Activated CD4-positive, alpha-beta T cell treated with anti-CD3 and anti-CD28 coated beads, Interleukin-2, amount 10 ng/mL, durations not matched to agents 7 days and 5 days (primary cell): ENCODE measurements around the gene KSR1. TPM values are rescaled to one million over a fixed set of nuclear protein-coding genes. Genes with fewer than 3 reads are reported as not detected.

Source experiments
- CTCF ChIA-PET: fragments of 350-600 bp; sonication (Branson Sonifier 250); formaldehyde crosslinking; loops from one replicate; lab custom pipeline; 2021; ENCODE audit warnings: antibody characterized with exemption; lab: Charles Lee
- POLR2A ChIA-PET: fragments of 350-600 bp; sonication (Branson Sonifier 250); formaldehyde crosslinking; loops from one replicate; lab custom pipeline; 2021; ENCODE audit warnings: antibody characterized with exemption; lab: Charles Lee
- DNase-seq: peaks from one replicate; pipeline ENCODE4 v3.0.0-alpha.2; 2020
- H3K27ac Mint-ChIP-seq: one replicate; pipeline ENCODE4 v1.8.0; 2021; ENCODE audit warnings: mild to moderate bottlenecking, moderate library complexity, mixed read lengths
- H3K27me3 Mint-ChIP-seq: one replicate; pipeline ENCODE4 v1.8.0; 2021; ENCODE audit warnings: mixed read lengths
- H3K36me3 Mint-ChIP-seq: one replicate; pipeline ENCODE4 v1.8.0; 2021; ENCODE audit warnings: low read depth, mixed read lengths
- H3K4me1 Mint-ChIP-seq: one replicate; pipeline ENCODE4 v1.8.0; 2021; ENCODE audit warnings: mixed read lengths
- H3K4me3 Mint-ChIP-seq: one replicate; pipeline ENCODE4 v1.8.0; 2021; ENCODE audit warnings: mild to moderate bottlenecking, moderate library complexity, mixed read lengths
- H3K9me3 Mint-ChIP-seq: one replicate; pipeline ENCODE4 v1.8.0; 2021; ENCODE audit warnings: mixed read lengths
- total RNA-seq, 2 experiments: library from RNA; stranded (reverse); gene quantifications; one replicate each; pipeline ENCODE4 v1.2.3, GENCODE V29; 2021

Gene KSR1
- total RNA-seq, 2 experiments from 2014 or later = 43.1 to 45.7 TPM

DNA sequence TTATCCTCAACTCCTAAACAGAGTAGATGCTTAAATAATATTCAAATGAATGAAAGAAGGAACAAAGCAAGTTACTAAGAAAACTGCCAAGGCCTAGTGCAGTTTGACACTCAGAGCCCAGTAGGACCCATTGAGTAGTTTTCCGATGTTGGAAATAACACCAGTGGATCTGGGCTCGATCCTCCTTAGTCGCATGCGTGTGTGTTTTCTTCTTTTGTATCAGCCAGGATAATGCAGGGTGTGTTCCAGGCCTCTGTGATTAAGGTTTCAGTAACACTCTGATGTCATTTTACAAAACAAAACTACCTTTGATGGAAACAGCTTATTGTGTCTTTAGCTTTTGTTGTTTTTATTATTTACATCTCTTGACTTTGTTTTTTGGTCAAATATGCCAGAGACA lies 24.5 kb downstream of the KSR1 start:
- no peak for DNase-seq
- ChIA-PET CTCF (interaction anchor here (1.4 kb wide), 1 partner anchor 99 kb away, joined by 3 read pairs; no protein-coding TSS in a partner anchor), POLR2A (interaction anchor here (1.1 to 1.2 kb wide), 2 partner anchors 14 to 151 kb away, joined by 3 to 5 read pairs; no protein-coding TSS in a partner anchor)
- peak overlapping the region; percentile 86 for H3K27ac Mint-ChIP-seq
- H3K36me3 Mint-ChIP-seq = peaks cover 11% of the 10 kb centered on the region
- H3K27me3 Mint-ChIP-seq = no peaks in the 10 kb centered on the region
- no peak overlapping the region for H3K4me3 Mint-ChIP-seq
- H3K4me1 Mint-ChIP-seq = peaks cover 78% of the 10 kb centered on the region
- H3K9me3 Mint-ChIP-seq = no peaks in the 10 kb centered on the region

DNA sequence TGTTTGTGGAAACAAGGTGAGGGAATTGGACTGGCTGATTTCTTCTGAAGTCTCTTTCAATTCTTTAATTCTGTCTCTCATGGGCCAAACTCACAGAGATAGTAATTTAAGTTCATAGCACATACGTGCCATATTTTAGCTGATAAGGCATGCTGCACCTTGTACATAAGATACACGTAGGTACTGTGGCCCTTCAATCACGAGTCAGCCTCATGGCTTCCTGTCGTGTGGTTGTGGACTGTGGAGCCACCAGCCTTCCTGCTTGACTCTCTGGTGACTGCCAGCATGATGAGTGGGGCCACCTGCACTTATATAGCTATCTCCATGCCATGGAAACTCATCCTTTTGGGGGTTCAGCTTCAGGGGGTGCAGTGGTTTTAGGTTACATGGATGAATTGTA lies 25.1 kb downstream of the KSR1 start:
- peak; percentile 80 for DNase-seq
- no peaks in the 10 kb centered on the region for H3K9me3 Mint-ChIP-seq
- POLR2A ChIA-PET = interaction anchor here (1.1 to 1.2 kb wide), 2 partner anchors 15 to 150 kb away, joined by 3 to 5 read pairs; no protein-coding TSS in a partner anchor
- H3K36me3 Mint-ChIP-seq = peaks cover 11% of the 10 kb centered on the region
- CTCF ChIA-PET = interaction anchor here (1.2 to 2.6 kb wide), 3 partner anchors 9 to 99 kb away, joined by 3 to 13 read pairs (median 4); no protein-coding TSS in a partner anchor
- peak overlapping the region; percentile 86 for H3K27ac Mint-ChIP-seq
- H3K4me1 Mint-ChIP-seq = peaks cover 74% of the 10 kb centered on the region
- H3K27me3 Mint-ChIP-seq = no peaks in the 10 kb centered on the region
- no peak overlapping the region for H3K4me3 Mint-ChIP-seq

DNA sequence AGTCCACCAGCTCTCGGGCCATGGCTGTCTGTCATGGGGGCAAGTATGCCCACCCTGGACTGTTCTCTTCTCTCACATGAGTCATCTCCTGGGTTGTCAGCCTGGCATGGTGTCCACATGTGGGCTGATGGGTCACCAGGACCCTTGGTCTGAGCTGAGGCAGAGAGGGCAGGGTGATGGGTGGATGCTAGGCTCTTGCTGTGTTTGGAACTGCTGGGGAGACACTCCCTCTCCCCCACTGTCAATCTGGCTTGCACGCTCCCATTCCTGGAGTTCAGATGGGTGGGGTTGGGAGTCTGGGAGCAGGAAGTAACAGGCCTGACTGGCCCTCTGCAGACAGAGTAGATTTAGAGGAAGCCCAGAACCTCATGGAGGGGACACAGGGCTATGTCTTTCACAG lies 28.9 kb downstream of the KSR1 start:
- no peak for DNase-seq
- H3K27me3 Mint-ChIP-seq = no peaks in the 10 kb centered on the region
- peaks cover 48% of the 10 kb centered on the region for H3K4me1 Mint-ChIP-seq
- POLR2A ChIA-PET = no interaction called here
- no peak overlapping the region for H3K27ac Mint-ChIP-seq
- H3K9me3 Mint-ChIP-seq = no peaks in the 10 kb centered on the region
- CTCF ChIA-PET = no interaction called here
- H3K4me3 Mint-ChIP-seq = no peak overlapping the region
- H3K36me3 Mint-ChIP-seq = peaks cover 22% of the 10 kb centered on the region

DNA sequence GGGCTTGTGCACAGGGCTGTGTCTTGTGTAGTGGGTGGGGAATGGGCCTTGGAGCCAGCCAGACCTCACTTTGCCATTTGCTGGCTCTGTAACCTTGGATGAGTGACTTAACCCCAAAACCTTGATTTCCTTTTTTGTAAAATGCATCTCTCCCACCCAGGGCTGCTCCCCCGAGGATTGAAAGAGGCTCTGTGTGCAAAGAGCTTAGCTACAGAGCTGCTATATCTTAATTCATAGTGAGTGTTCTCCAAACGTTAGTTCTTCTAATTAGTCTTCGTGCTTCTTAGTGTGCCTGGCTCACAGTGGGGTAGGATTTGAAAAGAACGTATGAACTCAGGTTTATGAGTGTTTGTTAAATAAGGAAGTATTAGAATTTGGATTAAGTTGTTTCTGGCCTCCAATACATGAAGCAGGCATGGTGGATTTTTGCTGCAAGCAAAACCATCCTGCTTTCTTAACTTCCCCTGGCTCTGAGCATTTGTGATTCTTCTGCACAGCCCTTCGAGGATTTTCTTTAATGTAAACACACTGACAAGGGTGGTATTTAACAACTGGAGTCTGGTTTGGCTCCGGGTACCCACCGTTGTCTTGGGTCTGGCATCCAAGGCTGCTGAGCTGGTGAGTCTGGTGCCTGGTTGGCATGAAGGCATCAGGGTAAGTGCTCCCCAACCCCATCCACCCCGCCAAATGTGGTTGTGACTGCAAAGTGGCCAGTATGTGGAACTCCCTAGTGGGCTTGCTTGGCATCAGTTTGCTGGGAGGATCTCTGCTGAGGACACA lies 29.7 kb downstream of the KSR1 start:
- Mint-ChIP-seq H3K4me1 (peaks cover 40% of the 10 kb centered on the region), H3K4me3 (no peak overlapping the region), H3K27ac (no peak overlapping the region), H3K27me3 (no peaks in the 10 kb centered on the region), H3K36me3 (peaks cover 22% of the 10 kb centered on the region), H3K9me3 (no peaks in the 10 kb centered on the region)
- no peak for DNase-seq
- CTCF ChIA-PET = interaction anchor here (0.6 kb wide), 1 partner anchor 21 kb away, joined by 3 read pairs; no protein-coding TSS in a partner anchor
- POLR2A ChIA-PET = no interaction called here

DNA sequence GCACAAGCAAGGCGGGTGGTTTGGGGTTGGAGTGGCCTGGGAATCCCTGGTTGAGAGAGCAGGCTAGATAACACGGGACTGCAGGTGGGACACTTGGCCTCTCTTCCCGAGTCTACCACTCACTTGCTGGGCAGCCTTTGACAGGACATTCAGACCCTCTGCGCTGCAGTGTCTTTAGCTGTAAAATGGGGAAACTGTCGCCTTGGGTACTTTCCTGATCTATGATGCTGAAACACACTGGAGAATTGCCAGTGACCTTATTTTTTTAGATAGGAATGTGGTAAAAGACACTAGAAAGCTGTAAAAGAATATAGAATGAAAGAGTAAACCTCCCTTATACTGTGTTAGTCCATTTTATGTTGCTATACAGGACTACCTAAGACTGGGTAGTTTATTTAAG lies 30.5 kb downstream of the KSR1 start:
- H3K36me3 Mint-ChIP-seq = peaks cover 22% of the 10 kb centered on the region

DNA sequence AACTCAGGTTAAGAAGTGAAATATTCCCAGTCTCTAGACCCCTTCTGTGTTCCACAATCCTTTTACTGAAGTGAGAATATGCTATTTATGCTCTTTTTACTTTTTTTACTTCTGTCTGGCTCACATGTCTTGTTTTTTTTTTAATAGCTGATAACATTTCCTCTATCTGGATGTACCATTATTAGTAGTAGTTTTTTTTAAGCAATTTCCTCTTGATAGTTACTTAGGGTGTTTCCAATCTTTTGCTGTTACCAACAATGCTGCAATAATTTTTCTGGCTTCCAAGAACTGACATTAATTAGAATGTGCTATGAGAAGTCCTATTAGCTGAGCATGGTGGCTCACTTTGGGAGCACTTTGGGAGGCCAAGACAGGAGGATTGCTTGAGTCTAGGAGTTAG lies 32.0 kb downstream of the KSR1 start:
- H3K4me1 Mint-ChIP-seq = peaks cover 18% of the 10 kb centered on the region
- peaks cover 20% of the 10 kb centered on the region for H3K36me3 Mint-ChIP-seq
- no peak overlapping the region for H3K4me3 Mint-ChIP-seq
- no peak for DNase-seq
- no peaks in the 10 kb centered on the region for H3K27me3 Mint-ChIP-seq
- peak overlapping the region; percentile 51 for H3K27ac Mint-ChIP-seq
- ChIA-PET CTCF (no interaction called here), POLR2A (no interaction called here)
- no peaks in the 10 kb centered on the region for H3K9me3 Mint-ChIP-seq

More for the DNA sequence above, 30.5 kb downstream of the KSR1 start:
- H3K27ac Mint-ChIP-seq = no peak overlapping the region
- ChIA-PET POLR2A (no interaction called here), CTCF (interaction anchor here (0.6 kb wide), 1 partner anchor 22 kb away, joined by 3 read pairs; no protein-coding TSS in a partner anchor)
- peaks cover 32% of the 10 kb centered on the region for H3K4me1 Mint-ChIP-seq
- no peaks in the 10 kb centered on the region for H3K27me3 Mint-ChIP-seq
- DNase-seq = no peak
- no peak overlapping the region for H3K4me3 Mint-ChIP-seq
- no peaks in the 10 kb centered on the region for H3K9me3 Mint-ChIP-seq

DNA sequence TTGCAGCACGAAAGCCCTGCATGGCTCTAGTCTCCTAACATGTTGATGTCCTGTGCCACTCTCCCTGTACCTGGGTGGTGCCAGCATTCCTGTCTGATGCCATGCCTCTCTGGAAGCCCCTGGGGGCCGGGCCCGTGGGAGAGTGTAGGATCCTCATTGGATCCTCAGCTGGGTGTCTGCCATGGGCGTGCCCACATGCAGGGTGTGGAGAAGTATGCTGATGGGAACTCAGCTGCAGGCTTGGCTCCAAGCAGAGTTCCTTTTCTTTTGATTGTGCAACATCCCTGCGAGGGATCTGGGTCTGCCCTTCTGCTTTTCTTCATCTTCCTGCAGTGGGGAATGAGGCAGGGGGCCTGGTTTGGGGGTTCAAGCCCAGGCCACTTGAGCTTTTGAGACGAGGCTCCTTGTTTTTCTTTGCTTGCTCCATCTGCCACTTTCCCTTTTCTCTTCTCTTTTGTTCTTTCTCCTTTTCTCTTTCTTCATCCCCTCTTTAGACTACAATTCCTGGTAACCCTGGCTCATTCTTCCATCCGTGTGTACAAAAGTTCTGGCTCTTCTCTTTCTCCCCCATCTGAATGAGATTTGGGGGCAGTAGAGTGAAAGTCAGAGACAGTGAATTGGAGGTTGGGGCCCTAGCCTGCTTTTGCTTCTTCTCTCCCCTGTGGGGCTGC lies 32.9 kb downstream of the KSR1 start:
- no peak for DNase-seq
- H3K27ac Mint-ChIP-seq = no peak overlapping the region
- H3K4me3 Mint-ChIP-seq = no peak overlapping the region
- H3K9me3 Mint-ChIP-seq = no peaks in the 10 kb centered on the region
- POLR2A ChIA-PET = no interaction called here
- H3K27me3 Mint-ChIP-seq = no peaks in the 10 kb centered on the region
- CTCF ChIA-PET = no interaction called here
- H3K36me3 Mint-ChIP-seq = peaks cover 15% of the 10 kb centered on the region
- peaks cover 13% of the 10 kb centered on the region for H3K4me1 Mint-ChIP-seq

DNA sequence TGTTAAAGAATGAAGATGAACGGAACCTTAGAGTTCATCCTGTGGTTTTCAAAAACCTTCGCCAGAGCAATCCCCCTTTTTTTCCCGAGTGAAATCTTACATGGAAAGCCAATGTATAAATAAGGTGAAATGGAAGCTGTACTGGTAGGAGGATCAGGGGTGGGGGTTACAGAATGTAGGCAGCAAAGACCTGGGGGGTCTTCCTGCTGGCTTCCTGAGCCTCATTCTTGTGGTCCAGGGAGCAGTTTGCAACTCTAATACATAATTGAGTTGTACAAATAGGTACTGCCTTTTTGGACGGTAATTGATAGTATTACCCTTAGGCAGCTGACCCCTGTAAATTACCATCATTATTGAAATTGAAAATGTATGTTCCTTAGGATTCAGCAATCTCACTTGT lies 34.1 kb downstream of the KSR1 start:
- DNase-seq = no peak
- no peak overlapping the region for H3K27ac Mint-ChIP-seq
- H3K4me1 Mint-ChIP-seq = peaks cover 11% of the 10 kb centered on the region
- H3K9me3 Mint-ChIP-seq = no peaks in the 10 kb centered on the region
- peaks cover 14% of the 10 kb centered on the region for H3K36me3 Mint-ChIP-seq
- ChIA-PET CTCF (interaction anchor here (0.7 kb wide), 1 partner anchor 23 kb away, joined by 4 read pairs; no protein-coding TSS in a partner anchor), POLR2A (no interaction called here)
- H3K27me3 Mint-ChIP-seq = no peaks in the 10 kb centered on the region
- no peak overlapping the region for H3K4me3 Mint-ChIP-seq

DNA sequence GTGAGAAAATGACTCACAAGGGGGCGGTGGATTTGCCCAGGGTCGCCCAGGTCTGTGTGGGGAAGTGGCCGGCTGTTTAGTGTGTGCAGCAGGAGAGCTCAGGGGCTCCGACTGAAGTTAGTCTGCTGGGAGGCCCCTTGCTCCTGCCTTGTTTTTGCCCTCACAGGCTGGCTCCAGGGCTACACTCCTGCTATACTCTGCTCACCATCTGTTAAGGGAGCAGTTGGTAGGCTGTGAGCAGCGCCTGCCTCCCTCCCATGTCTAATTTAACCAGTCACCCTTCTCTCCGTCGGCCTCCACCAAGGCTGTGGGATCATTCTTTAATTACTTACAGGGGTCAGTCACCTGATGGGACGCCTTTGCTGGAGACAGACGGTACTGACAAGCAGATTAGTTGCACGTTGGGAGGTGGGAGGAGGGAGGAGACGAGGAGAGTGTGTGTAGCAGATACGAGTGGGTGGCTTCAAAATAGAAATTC lies 35.5 kb downstream of the KSR1 start:
- ChIA-PET POLR2A (no interaction called here), CTCF (no interaction called here)
- no peak overlapping the region for H3K4me3 Mint-ChIP-seq
- no peak overlapping the region for H3K27ac Mint-ChIP-seq
- no peaks in the 10 kb centered on the region for H3K27me3 Mint-ChIP-seq
- DNase-seq = no peak
- H3K36me3 Mint-ChIP-seq = peaks cover 14% of the 10 kb centered on the region
- no peaks in the 10 kb centered on the region for H3K9me3 Mint-ChIP-seq
- H3K4me1 Mint-ChIP-seq = peaks cover 11% of the 10 kb centered on the region

DNA sequence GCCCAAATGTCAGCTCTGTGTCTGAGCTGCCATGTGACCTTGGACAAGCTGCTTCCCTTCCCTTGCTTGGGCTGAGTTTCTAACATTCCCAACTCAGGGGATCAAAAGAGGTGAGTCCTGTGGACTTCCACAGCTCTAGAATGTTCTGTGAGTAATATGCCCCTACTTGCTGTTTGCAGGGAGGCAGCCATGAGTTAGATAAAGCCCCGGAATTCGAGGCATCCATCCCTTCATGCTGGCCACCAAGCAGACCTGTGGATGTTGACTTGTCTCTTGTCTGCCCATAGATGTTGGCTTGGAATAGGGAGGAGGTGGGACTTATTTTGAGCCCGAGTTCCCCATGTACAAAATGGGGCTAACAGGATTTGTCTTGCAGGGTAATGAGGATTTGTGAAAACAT lies 36.2 kb downstream of the KSR1 start:
- no peak for DNase-seq
- Mint-ChIP-seq H3K4me3 (no peak overlapping the region), H3K27ac (no peak overlapping the region), H3K27me3 (no peaks in the 10 kb centered on the region), H3K9me3 (peaks cover 1% of the 10 kb centered on the region), H3K4me1 (peaks cover 11% of the 10 kb centered on the region), H3K36me3 (peaks cover 12% of the 10 kb centered on the region)
- POLR2A ChIA-PET = no interaction called here
- CTCF ChIA-PET = interaction anchor here (1.3 to 1.6 kb wide), 2 partner anchors 13 to 15 kb away, joined by 3 read pairs; no protein-coding TSS in a partner anchor

DNA sequence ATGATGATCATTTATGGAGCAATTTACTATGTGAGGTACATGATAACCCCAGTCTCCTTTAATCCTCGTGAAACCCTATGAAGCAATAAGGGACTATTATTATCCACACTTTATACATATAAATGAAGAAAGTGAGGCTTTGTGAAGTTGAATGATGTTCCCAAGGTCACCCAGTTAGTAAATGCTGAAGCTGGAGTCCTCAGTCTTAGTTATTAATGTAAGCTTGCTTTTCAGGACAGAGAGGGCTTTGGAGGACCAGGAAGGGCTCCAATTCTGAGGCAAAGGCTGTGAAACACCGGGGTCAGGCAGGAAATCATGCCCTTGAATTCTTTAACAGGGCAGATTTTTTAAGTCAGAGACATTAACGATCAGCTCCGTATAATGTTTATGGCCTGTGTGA lies 36.8 kb downstream of the KSR1 start:
- POLR2A ChIA-PET = no interaction called here
- Mint-ChIP-seq H3K9me3 (peaks cover 3% of the 10 kb centered on the region), H3K4me3 (no peak overlapping the region), H3K27me3 (no peaks in the 10 kb centered on the region), H3K36me3 (peaks cover 12% of the 10 kb centered on the region), H3K27ac (no peak overlapping the region), H3K4me1 (peaks cover 11% of the 10 kb centered on the region)
- CTCF ChIA-PET = interaction anchor here (1.3 to 1.6 kb wide), 2 partner anchors 12 to 15 kb away, joined by 3 read pairs; no protein-coding TSS in a partner anchor
- no peak for DNase-seq

DNA sequence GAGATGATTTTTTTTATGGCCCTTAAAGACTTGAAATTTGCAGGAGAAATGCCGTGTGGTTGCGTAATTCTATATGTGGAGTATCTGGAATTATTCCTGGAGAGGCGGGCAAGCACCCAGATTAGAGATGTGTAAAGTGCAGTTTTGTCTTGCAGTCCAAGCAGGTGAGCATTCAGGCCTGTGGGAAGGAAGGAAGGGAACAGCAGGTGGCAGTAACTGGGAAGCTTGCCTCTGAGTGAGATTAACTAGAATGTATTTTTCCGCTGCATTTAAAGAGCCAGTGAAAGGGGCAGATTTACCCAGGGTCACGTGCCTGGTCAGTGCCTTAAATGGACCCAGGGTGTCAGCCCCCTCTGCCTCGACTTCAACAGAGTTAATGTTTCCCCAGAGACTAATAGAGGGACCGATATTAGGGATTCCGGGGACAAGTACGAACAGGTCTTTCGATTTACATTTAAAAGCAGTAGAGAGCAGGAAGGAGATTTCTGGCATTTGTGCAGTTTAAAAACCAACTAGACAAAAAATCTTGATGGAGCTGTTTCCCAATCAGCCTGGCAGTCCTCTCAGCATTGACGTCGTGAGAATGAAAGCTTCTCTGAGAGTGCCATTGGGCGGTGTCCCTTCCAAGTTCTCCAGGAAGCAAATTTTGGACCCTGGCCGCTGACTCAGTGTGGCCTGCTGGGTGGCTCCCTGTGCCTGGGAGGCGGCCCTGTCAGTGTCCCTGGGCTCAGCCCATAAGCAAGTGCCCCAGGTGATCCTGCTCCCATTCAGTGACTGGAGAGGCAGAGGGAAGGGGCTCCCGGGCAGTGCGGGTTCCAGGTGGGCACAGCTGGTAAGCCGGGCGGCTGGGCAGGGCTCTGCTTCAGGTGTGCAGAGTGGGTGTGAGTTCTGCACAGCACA lies 38.2 kb downstream of the KSR1 start:
- Mint-ChIP-seq H3K4me3 (no peak overlapping the region), H3K27ac (no peak overlapping the region), H3K36me3 (peaks cover 16% of the 10 kb centered on the region), H3K4me1 (peaks cover 5% of the 10 kb centered on the region), H3K27me3 (no peaks in the 10 kb centered on the region), H3K9me3 (peaks cover 6% of the 10 kb centered on the region)
- CTCF ChIA-PET = interaction anchor here (0.6 to 2.2 kb wide), 2 partner anchors 24 to 52 kb away, joined by 3 to 5 read pairs; no protein-coding TSS in a partner anchor
- POLR2A ChIA-PET = no interaction called here
- DNase-seq = no peak
